ENCODE measurements around the gene ARHGAP32.

ARHGAP32 gene

GRCh38 chr11:128916037-128916572 lies 276.0 kb downstream of the ARHGAP32 start:
- DNase-seq (ENCODE audit: low read depth) = no peak
- TF ChIP-seq CTCF (IDR thresholded peaks at IDR 0.05; ENCODE audit: control insufficient read depth, insufficient read depth, low read depth, low read length, missing control alignments) = no peak

GRCh38 chr11:128915149-128915521 lies 277.0 kb downstream of the ARHGAP32 start:
- no peak for DNase-seq (ENCODE audit: low read depth)
- no peak for TF ChIP-seq CTCF (IDR thresholded peaks at IDR 0.05; ENCODE audit: control insufficient read depth, insufficient read depth, low read depth, low read length, missing control alignments)
- H3K4me3 ChIP-seq (ENCODE audit: control insufficient read depth, low read depth, low read length) = no peak overlapping the region

More at GRCh38 chr11:128916037-128916572, 276.0 kb downstream of the ARHGAP32 start:
- no peak overlapping the region for H3K4me3 ChIP-seq (ENCODE audit: control insufficient read depth, low read depth, low read length)
